Activated naive CD8-positive, alpha-beta T cell (primary cell): ENCODE data around the gene SERBP1.
"Not testable (repeated sequence)": the region's sequence is repeated elsewhere in the genome, so short reads cannot be mapped to it uniquely, and the experiment has no call there.

ENCODE experiments used
- H3K27ac Mint-ChIP-seq: one replicate; pipeline ENCODE4 v1.8.0; 2021; ENCODE audit warnings: mixed read lengths
- H3K27me3 Mint-ChIP-seq: one replicate; pipeline ENCODE4 v1.8.0; 2021; ENCODE audit warnings: mixed read lengths
- H3K36me3 Mint-ChIP-seq: one replicate; pipeline ENCODE4 v1.8.0; 2021; ENCODE audit warnings: mixed read lengths
- H3K4me1 Mint-ChIP-seq: one replicate; pipeline ENCODE4 v1.8.0; 2021; ENCODE audit warnings: low read depth, mixed read lengths
- H3K4me3 Mint-ChIP-seq: one replicate; pipeline ENCODE4 v1.8.0; 2021; ENCODE audit warnings: mild to moderate bottlenecking, mixed read lengths
- H3K9me3 Mint-ChIP-seq: one replicate; pipeline ENCODE4 v1.8.0; 2021; ENCODE audit warnings: low read depth, mixed read lengths

The SERBP1 gene

GRCh38 chr1:67431156-67431765, 1.1 kb upstream of the SERBP1 start:
- Mint-ChIP-seq H3K36me3 (peaks cover 24% of the 10 kb centered on the region), H3K4me1 (peaks cover 37% of the 10 kb centered on the region), H3K27me3 (no peaks in the 10 kb centered on the region), H3K27ac (peak overlapping the region; percentile 100), H3K4me3 (peak overlapping the region; percentile 95), H3K9me3 (no peaks in the 10 kb centered on the region)

GRCh38 chr1:67429528-67430357, 459 bp downstream of the SERBP1 start:
- no peaks in the 10 kb centered on the region for H3K9me3 Mint-ChIP-seq
- peak overlapping the region; percentile 95 for H3K4me3 Mint-ChIP-seq
- no peaks in the 10 kb centered on the region for H3K27me3 Mint-ChIP-seq
- peaks cover 26% of the 10 kb centered on the region for H3K36me3 Mint-ChIP-seq
- H3K27ac Mint-ChIP-seq, result peak overlapping the region; percentile 100
- H3K4me1 Mint-ChIP-seq, result peaks cover 52% of the 10 kb centered on the region

- H3K36me3 Mint-ChIP-seq, result peaks cover 29% of the 10 kb centered on the region
- H3K27ac Mint-ChIP-seq, result peak overlapping the region; percentile 100
- H3K9me3 Mint-ChIP-seq, result no peaks in the 10 kb centered on the region
- peaks cover 56% of the 10 kb centered on the region for H3K4me1 Mint-ChIP-seq
- H3K4me3 Mint-ChIP-seq, result peak overlapping the region; percentile 95
- no peaks in the 10 kb centered on the region for H3K27me3 Mint-ChIP-seq
Observed at GRCh38 chr1:67429011-67429527, 1.1 kb downstream of the SERBP1 start.

- peak overlapping the region; percentile 95 for H3K4me3 Mint-ChIP-seq
- H3K9me3 Mint-ChIP-seq, result no peaks in the 10 kb centered on the region
- peaks cover 51% of the 10 kb centered on the region for H3K4me1 Mint-ChIP-seq
- peaks cover 30% of the 10 kb centered on the region for H3K36me3 Mint-ChIP-seq
- H3K27ac Mint-ChIP-seq, result peak overlapping the region; percentile 100
- H3K27me3 Mint-ChIP-seq, result no peaks in the 10 kb centered on the region
Observed at GRCh38 chr1:67427947-67428346, 2.3 kb downstream of the SERBP1 start.

- Mint-ChIP-seq H3K27me3 (no peaks in the 10 kb centered on the region), H3K4me1 (peaks cover 51% of the 10 kb centered on the region), H3K4me3 (peak overlapping the region; percentile 95), H3K9me3 (no peaks in the 10 kb centered on the region), H3K27ac (peak overlapping the region; percentile 100), H3K36me3 (peaks cover 30% of the 10 kb centered on the region)
Observed at GRCh38 chr1:67427465-67427864, 2.7 kb downstream of the SERBP1 start.

- Mint-ChIP-seq H3K4me3 (peak overlapping the region; percentile 46), H3K27me3 (no peaks in the 10 kb centered on the region), H3K36me3 (peaks cover 15% of the 10 kb centered on the region), H3K27ac (peak overlapping the region; percentile 68), H3K9me3 (no peaks in the 10 kb centered on the region), H3K4me1 (peaks cover 76% of the 10 kb centered on the region)
Observed at GRCh38 chr1:67420835-67421492, 9.2 kb downstream of the SERBP1 start.

GRCh38 chr1:67418839-67419586, 11.2 kb downstream of the SERBP1 start:
- peak overlapping the region; percentile 68 for H3K27ac Mint-ChIP-seq
- peaks cover 71% of the 10 kb centered on the region for H3K4me1 Mint-ChIP-seq

GRCh38 chr1:67417733-67418132, 12.5 kb downstream of the SERBP1 start:
- Mint-ChIP-seq H3K36me3 (peaks cover 17% of the 10 kb centered on the region), H3K27ac (peak overlapping the region; percentile 64), H3K4me1 (peaks cover 68% of the 10 kb centered on the region)
- not testable (repeated sequence) for H3K4me3 Mint-ChIP-seq, H3K9me3 Mint-ChIP-seq, H3K27me3 Mint-ChIP-seq

More at GRCh38 chr1:67418839-67419586, 11.2 kb downstream of the SERBP1 start:
- Mint-ChIP-seq H3K36me3 (peaks cover 17% of the 10 kb centered on the region), H3K4me3 (peak overlapping the region; percentile 57), H3K27me3 (no peaks in the 10 kb centered on the region), H3K9me3 (no peaks in the 10 kb centered on the region)

GRCh38 chr1:67415041-67415440, 15.2 kb downstream of the SERBP1 start:
- H3K36me3 Mint-ChIP-seq, result peaks cover 16% of the 10 kb centered on the region
- H3K27ac Mint-ChIP-seq, result no peak overlapping the region
- no peaks in the 10 kb centered on the region for H3K9me3 Mint-ChIP-seq
- H3K27me3 Mint-ChIP-seq, result no peaks in the 10 kb centered on the region
- peaks cover 57% of the 10 kb centered on the region for H3K4me1 Mint-ChIP-seq
- H3K4me3 Mint-ChIP-seq, result no peak overlapping the region

GRCh38 chr1:67414574-67414973, 15.6 kb downstream of the SERBP1 start:
- peak overlapping the region; percentile 73 for H3K27ac Mint-ChIP-seq
- H3K4me3 Mint-ChIP-seq, result no peak overlapping the region
- peaks cover 56% of the 10 kb centered on the region for H3K4me1 Mint-ChIP-seq
- H3K9me3 Mint-ChIP-seq, result no peaks in the 10 kb centered on the region
- H3K27me3 Mint-ChIP-seq, result no peaks in the 10 kb centered on the region
- H3K36me3 Mint-ChIP-seq, result peaks cover 16% of the 10 kb centered on the region

GRCh38 chr1:67413101-67413500, 17.1 kb downstream of the SERBP1 start:
- peaks cover 49% of the 10 kb centered on the region for H3K4me1 Mint-ChIP-seq
- H3K4me3 Mint-ChIP-seq, H3K9me3 Mint-ChIP-seq, H3K27ac Mint-ChIP-seq, H3K27me3 Mint-ChIP-seq: not testable (repeated sequence)
- peaks cover 18% of the 10 kb centered on the region for H3K36me3 Mint-ChIP-seq

GRCh38 chr1:67408148-67408547, 22.1 kb downstream of the SERBP1 start:
- no peaks in the 10 kb centered on the region for H3K27me3 Mint-ChIP-seq
- peaks cover 21% of the 10 kb centered on the region for H3K4me1 Mint-ChIP-seq
- H3K9me3 Mint-ChIP-seq, result no peaks in the 10 kb centered on the region
- H3K36me3 Mint-ChIP-seq, result peaks cover 8% of the 10 kb centered on the region
- no peak overlapping the region for H3K4me3 Mint-ChIP-seq
- peak overlapping the region; percentile 11 for H3K27ac Mint-ChIP-seq

- H3K4me1 Mint-ChIP-seq, result peaks cover 20% of the 10 kb centered on the region
- H3K27ac Mint-ChIP-seq, result no peak overlapping the region
- no peak overlapping the region for H3K4me3 Mint-ChIP-seq
- peaks cover 8% of the 10 kb centered on the region for H3K36me3 Mint-ChIP-seq
- no peaks in the 10 kb centered on the region for H3K27me3 Mint-ChIP-seq
- H3K9me3 Mint-ChIP-seq, result no peaks in the 10 kb centered on the region
Observed at GRCh38 chr1:67407498-67407897, 22.7 kb downstream of the SERBP1 start.

- peaks cover 14% of the 10 kb centered on the region for H3K4me1 Mint-ChIP-seq
- no peaks in the 10 kb centered on the region for H3K27me3 Mint-ChIP-seq
- peaks cover 8% of the 10 kb centered on the region for H3K36me3 Mint-ChIP-seq
- H3K9me3 Mint-ChIP-seq, result no peaks in the 10 kb centered on the region
- peak overlapping the region; percentile 58 for H3K27ac Mint-ChIP-seq
- H3K4me3 Mint-ChIP-seq, result no peak overlapping the region
Observed at GRCh38 chr1:67405473-67406245, 24.5 kb downstream of the SERBP1 start.
